Esophagus muscularis mucosa (tissue), 3 donors: Measurements from ENCODE around the gene CCDC91.

ENCODE experiments used
- CTCF ChIP-seq, 3 experiments: fragments of 200-600 bp in 2 of 3; fragments of 450-650 bp in 1 of 3; sonication (generic) in 2 of 3; IDR thresholded peaks; one replicate each; pipeline ENCODE4 v1.5.1; 2017 to 2019; ENCODE audit warnings: antibody characterized with exemption in 3 of 3, mild to moderate bottlenecking in 2 of 3, moderate library complexity in 1 of 3
- EP300 ChIP-seq: sonication (generic); formaldehyde crosslinking; IDR thresholded peaks from one replicate; pipeline ENCODE4 v1.6.1; 2017; ENCODE audit warnings: antibody characterized with exemption

- TF ChIP-seq EP300 = no peak
- no peak for TF ChIP-seq CTCF (IDR thresholded peaks at IDR 0.05)
These were observed 9.5 kb upstream of the CCDC91 start for GRCh38 chr12:28180786-28181185.
